Hippocampal formation (tissue), 2 donors: ENCODE results near the gene ENOX1.

Experiments used
- DNase-seq, 2 donors: peaks; one replicate each; lab custom pipeline; 2025; lab: John Stamatoyannopoulos, UW

ENOX1 gene

GRCh38 chr13:43608400-43609137 lies 178.2 kb downstream of the ENOX1 start:
- DNase-seq = no peak

DNA sequence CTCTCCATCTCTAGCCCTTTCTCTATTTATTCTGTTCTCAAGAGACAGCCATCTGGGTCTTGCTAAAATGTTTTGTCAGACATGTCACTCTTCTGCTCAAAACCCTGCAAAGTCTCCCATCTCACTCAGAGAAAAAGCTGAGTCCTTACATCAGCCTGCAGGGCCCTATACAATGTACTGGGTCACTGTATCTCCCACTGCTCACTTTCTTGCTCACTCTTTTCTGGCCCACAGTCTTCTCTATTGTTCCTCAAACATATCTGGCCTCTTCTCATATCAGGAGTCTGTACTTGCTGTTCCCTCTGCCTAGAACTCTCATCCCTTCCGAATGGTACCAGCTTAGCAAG lies 189.2 kb downstream of the ENOX1 start:
- no peak for DNase-seq

- DNase-seq = no peak
Measured at GRCh38 chr13:43596924-43597598, 189.7 kb downstream of the ENOX1 start.

- DNase-seq = no peak
Measured at GRCh38 chr13:43596006-43596405, 190.8 kb downstream of the ENOX1 start.

- no peak for DNase-seq
Measured at GRCh38 chr13:43587376-43587775, 199.4 kb downstream of the ENOX1 start.

GRCh38 chr13:43584751-43585150 lies 202.0 kb downstream of the ENOX1 start:
- DNase-seq = no peak

GRCh38 chr13:43583321-43583720 lies 203.5 kb downstream of the ENOX1 start:
- DNase-seq = no peak

DNA sequence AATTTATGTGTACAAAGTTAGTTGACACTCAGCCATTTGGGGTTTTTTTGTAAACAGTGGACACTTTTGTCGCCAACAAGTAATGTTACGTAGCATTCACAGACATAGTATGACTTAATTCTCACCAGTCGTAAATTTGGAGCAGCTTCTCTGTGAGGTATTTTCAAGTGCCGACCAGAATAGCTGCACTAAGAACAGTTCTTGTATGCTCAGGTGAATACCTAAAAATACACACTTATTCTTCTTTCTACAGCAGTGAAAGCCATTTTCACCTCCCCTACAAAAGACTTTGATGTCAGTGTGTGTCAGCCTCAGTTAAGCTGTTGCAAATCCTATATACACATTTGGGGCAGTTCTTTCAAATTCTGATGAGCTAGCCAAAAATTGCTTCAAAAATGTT lies 206.5 kb downstream of the ENOX1 start:
- no peak for DNase-seq

DNA sequence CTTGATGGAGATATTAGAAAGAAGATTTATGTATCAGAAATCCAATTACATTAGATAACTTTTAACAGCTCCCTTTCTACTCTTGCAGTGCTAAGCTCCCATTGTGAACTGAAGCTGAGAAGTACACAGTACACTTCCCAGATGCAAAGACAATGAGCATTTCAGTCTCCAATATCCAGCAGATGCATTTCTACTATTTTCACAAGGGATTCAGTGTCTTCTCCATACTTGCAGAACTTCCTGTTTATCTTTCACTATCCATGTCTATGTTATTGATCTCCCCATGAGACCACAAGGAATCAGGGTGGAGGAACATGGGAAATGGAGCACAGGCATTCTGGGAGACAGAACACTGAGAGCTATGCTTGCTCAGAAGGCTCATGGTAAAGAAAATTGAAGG lies 207.5 kb downstream of the ENOX1 start:
- DNase-seq = peak in 1 of 2 donors; percentile 77

DNA sequence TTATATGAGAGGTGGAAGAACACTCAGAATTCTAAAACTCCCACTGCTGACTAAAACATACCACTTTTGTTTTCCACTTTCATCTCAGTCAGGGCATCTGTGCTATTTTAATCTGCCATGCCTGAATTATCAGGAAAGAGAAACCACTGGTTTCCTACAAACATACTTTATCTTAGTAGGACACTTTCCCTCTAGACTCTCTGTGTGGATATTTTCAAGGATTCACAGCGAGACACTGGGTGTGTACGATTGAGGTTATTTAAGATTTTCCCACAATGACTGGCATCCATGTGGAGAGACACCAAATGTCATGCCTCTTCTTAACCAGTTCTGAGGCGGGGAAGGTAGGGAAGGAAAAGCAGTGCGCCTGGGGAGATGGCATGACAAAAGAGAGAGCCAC lies 212.2 kb downstream of the ENOX1 start:
- no peak for DNase-seq

GRCh38 chr13:43573802-43574514 lies 212.8 kb downstream of the ENOX1 start:
- peak in 1 of 2 donors; percentile 30 for DNase-seq

DNA sequence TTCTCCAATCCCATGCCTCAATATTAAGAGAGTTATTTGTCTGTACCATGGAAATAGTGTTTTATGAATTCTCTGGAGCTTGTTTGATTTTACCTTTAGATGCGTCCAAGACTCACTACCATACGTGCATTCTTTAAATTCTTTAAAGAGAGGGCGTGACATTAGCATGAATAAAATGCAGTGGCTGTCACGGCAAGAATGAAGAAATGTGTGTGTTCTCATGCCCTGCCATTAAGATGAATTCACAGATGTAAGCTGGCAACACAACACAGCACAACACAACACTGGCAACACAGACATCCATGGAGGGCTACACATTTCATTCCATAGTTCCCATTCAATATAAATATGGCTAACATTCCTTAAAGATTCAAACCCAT lies 213.4 kb downstream of the ENOX1 start:
- no peak for DNase-seq

DNA sequence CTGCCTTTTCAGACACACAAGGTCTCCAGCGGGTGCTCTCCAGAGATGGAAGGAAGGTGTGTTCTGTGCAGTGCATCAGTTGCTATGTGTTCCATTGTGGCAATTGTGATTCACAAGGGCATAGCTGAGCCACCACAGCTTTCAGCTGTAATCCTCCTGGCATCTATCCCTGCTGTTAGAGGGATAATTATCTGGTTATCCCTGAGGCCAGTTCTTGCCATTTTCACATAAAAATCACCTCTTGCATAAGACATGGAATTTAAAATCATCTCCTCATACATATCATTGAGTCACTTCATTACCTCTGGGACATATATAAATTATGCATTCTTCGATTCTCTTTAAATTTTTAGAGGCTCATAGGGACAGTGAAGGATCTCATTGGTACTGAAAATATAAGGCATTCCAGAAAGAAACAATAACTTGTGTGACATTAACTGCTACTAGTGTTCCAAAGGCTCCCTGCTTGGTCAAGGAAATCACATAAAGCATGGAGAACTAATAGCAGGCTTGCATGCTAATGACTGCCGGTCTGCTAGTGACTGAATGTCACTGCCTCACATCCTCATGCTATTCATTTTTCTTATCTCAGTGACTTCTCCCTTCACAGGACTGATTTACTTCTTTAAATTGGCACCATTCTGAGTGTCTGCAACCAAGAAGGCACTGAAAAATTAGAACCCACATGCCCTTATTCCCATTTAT lies 214.0 kb downstream of the ENOX1 start:
- no peak for DNase-seq

- DNase-seq = no peak
Measured at GRCh38 chr13:43569658-43570057, 217.1 kb downstream of the ENOX1 start.

DNA sequence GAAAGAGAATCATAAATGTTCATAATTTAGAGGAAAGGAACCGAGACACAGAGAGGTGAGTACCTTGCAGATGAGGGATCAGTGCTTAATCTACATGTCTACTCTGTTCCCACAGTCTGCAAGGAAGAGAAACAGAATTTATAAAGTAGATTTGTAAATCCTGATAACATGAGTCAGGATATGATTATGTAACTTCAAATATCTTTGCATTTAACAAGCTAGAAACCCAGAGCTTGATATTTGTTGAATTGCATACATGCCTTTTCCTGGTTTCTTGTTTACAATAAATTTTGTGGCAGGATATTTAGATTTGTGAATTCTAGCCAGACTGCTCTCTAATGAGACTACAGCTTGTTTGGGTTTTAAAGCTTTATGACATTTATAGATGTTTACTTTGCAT lies 219.2 kb downstream of the ENOX1 start:
- no peak for DNase-seq

GRCh38 chr13:43564952-43565351 lies 221.8 kb downstream of the ENOX1 start:
- DNase-seq = no peak

DNA sequence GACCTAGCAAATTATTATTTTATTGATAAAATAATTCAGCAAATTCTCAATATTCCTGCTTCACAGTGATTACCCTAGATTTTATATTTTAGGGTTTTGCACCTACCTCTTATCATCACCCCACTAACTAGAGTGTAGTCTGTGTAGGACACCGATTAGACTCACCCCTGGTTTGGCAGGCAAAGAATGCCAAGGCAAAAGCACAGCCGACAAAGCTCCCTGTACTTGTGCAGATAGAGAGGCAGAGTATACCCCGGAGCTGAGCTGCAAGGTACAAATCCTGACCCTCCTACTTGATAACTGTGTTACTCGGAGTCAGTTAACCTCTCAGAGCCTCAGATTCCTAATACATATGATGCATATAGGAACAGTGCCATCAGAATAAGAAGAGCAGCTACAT lies 225.7 kb downstream of the ENOX1 start:
- DNase-seq = no peak

- DNase-seq = peak in 1 of 2 donors; percentile 39
Measured at GRCh38 chr13:43558939-43559338, 227.8 kb downstream of the ENOX1 start.

GRCh38 chr13:43558326-43558725 lies 228.4 kb downstream of the ENOX1 start:
- no peak for DNase-seq

- DNase-seq = no peak
Measured at GRCh38 chr13:43555667-43556066, 231.1 kb downstream of the ENOX1 start.

DNA sequence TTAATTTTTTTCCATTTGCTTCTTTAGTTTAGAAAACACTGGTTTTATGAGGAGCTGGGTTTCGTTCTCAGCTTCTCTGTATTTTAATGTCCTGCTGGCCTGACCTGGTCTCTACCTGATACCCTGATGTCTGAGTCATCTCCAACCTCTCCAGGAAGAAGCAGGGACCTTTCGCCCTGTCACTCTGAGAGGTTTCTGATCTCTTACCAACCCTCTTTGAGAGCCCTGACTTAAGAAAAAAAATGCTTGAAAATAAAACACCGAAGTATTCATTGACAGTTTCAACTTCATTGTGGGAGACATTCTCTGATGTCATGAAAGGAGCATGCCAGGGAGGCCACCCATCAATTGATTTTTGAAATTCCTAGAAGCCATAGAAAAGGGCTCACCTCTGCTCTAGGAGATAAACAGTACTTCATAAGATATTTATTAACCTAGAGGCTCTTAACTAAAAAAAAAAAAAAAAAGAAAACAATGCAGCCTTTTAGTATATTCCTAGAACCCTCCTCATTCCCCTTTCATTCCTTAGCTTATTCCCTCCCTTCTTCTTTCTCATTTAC lies 234.8 kb downstream of the ENOX1 start:
- DNase-seq = no peak

DNA sequence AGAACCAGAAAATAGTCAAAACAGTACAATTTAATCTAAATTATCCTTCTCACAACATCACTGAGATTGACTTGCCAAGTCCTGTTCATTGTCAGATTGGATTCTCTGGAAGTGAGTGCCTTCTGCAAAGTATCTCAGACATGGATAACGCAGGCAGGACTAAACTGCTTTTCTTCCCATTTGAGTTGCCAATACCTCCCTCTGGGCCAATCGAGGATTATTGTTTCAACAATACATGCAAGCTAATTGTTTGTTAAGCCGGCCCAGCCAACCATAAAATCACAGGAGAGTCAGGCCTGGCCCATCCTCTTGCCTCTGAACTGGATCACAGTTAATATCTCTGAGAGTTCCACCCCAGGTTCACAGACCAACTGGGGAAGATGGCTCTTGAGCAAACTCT lies 240.0 kb downstream of the ENOX1 start:
- no peak for DNase-seq
